Progenitor cell of endocrine pancreas (in vitro differentiated cells): Measurements from ENCODE around the gene KDM1B. TPM values are rescaled to one million over a fixed set of nuclear protein-coding genes. Genes with fewer than 3 reads are reported as not detected.
A peak's percentile ranks its signal among the peaks of the same experiment; 100 is the strongest.
"Not testable (repeated sequence)": the region's sequence is repeated elsewhere in the genome, so short reads cannot be mapped to it uniquely, and the experiment has no call there.

ENCODE experiments used
- DNase-seq: peaks from one replicate; pipeline ENCODE4 v3.0.0; 2021; ENCODE audit warnings: low spot score; ENCODE audit not compliant: unreplicated experiment
- H3K27ac Mint-ChIP-seq: 2 replicates; pipeline ENCODE4 v1.8.0; 2021; ENCODE audit warnings: mild to moderate bottlenecking, moderate library complexity, mixed read lengths
- H3K27me3 Mint-ChIP-seq: 2 replicates; pipeline ENCODE4 v1.8.0; 2021; ENCODE audit warnings: mixed read lengths
- H3K36me3 Mint-ChIP-seq: 2 replicates; pipeline ENCODE4 v1.8.0; 2022; ENCODE audit warnings: mixed read lengths; ENCODE audit not compliant: insufficient read depth
- H3K4me1 Mint-ChIP-seq: 2 replicates; pipeline ENCODE4 v1.8.0; 2021; ENCODE audit warnings: low read depth, mixed read lengths
- H3K4me3 Mint-ChIP-seq: 2 replicates; pipeline ENCODE4 v1.8.0; 2021; ENCODE audit warnings: low read depth, mild to moderate bottlenecking, moderate library complexity, mixed read lengths
- H3K9me3 Mint-ChIP-seq: 2 replicates; pipeline ENCODE4 v1.8.0; 2021; ENCODE audit warnings: low read depth, mixed read lengths
- total RNA-seq: library from RNA; stranded (reverse); gene quantifications from 2 replicates; pipeline ENCODE4 v1.2.1, GENCODE V29; 2021
- TF ChIP-seq, protein P1 (sequence below): fragments of 200-600 bp; sonication (generic); IDR thresholded peaks from one replicate; pipeline ENCODE4 v1.5.0; 2021; ENCODE audit warnings: antibody characterized with exemption, mild to moderate bottlenecking; ENCODE audit not compliant: unreplicated experiment

Gene KDM1B
- total RNA-seq, 1 donor from 2014 or later, result 21.7 TPM

GRCh38 chr6:18215436-18215835 lies 60.2 kb downstream of the KDM1B start:
- peaks cover 28% of the 10 kb centered on the region for H3K36me3 Mint-ChIP-seq
- H3K27ac Mint-ChIP-seq, result no peak overlapping the region
- H3K9me3 Mint-ChIP-seq, result no peaks in the 10 kb centered on the region
- H3K27me3 Mint-ChIP-seq, result no peaks in the 10 kb centered on the region
- peaks cover 1% of the 10 kb centered on the region for H3K4me1 Mint-ChIP-seq
- H3K4me3 Mint-ChIP-seq, result no peak overlapping the region
- no peak for DNase-seq
- TF ChIP-seq, protein P1, sequence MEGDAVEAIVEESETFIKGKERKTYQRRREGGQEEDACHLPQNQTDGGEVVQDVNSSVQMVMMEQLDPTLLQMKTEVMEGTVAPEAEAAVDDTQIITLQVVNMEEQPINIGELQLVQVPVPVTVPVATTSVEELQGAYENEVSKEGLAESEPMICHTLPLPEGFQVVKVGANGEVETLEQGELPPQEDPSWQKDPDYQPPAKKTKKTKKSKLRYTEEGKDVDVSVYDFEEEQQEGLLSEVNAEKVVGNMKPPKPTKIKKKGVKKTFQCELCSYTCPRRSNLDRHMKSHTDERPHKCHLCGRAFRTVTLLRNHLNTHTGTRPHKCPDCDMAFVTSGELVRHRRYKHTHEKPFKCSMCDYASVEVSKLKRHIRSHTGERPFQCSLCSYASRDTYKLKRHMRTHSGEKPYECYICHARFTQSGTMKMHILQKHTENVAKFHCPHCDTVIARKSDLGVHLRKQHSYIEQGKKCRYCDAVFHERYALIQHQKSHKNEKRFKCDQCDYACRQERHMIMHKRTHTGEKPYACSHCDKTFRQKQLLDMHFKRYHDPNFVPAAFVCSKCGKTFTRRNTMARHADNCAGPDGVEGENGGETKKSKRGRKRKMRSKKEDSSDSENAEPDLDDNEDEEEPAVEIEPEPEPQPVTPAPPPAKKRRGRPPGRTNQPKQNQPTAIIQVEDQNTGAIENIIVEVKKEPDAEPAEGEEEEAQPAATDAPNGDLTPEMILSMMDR, result no peak

DNA sequence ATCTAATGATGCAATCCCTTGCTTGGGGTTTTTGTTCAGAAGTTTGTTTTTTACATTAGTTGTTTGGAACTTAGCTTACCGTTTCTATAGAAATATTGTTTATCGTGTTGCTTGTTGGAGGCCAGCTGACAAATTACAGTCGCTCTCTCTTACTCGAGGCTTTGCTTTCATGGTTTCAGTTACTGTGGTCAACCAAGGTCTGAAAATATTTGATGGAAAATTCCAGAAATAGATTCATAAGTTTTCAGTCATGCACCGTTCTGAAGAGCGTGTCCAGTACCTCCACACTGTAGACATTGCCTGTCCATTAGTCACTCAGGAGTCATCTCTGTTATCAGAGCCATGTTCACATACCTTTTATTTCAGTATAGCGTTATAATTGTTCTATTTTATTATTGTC lies 61.2 kb downstream of the KDM1B start:
- no peaks in the 10 kb centered on the region for H3K27me3 Mint-ChIP-seq
- DNase-seq, result no peak
- H3K4me3 Mint-ChIP-seq, result no peak overlapping the region
- H3K36me3 Mint-ChIP-seq, result peaks cover 33% of the 10 kb centered on the region
- H3K4me1 Mint-ChIP-seq, result peaks cover 5% of the 10 kb centered on the region
- no peak overlapping the region for H3K27ac Mint-ChIP-seq
- H3K9me3 Mint-ChIP-seq, result peaks cover 4% of the 10 kb centered on the region
- TF ChIP-seq, protein P1, result no peak

DNA sequence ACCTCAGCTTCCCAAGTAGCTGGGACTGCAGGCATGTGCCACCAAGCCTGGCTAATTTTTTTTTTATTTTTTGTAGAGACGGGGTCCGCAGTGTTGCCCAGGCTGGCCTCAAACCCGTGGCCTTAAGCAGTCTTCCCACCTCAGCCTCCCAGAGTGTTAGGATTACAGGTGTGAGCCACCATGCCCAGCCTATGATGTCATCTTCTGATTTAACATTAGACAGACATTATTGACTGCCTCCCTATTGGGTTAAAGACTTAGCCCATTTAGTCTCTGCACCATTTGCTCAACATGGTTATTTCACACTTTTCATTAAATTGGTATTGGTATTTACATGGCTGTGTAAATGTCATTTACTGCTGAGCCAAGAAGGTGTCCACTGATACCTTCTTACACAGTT lies 63.0 kb downstream of the KDM1B start:
- TF ChIP-seq, protein P1, result no peak
- Mint-ChIP-seq H3K9me3 (peaks cover 4% of the 10 kb centered on the region), H3K27me3 (no peaks in the 10 kb centered on the region), H3K4me1 (peaks cover 5% of the 10 kb centered on the region), H3K4me3 (no peak overlapping the region), H3K27ac (no peak overlapping the region), H3K36me3 (peaks cover 36% of the 10 kb centered on the region)
- no peak for DNase-seq

DNA sequence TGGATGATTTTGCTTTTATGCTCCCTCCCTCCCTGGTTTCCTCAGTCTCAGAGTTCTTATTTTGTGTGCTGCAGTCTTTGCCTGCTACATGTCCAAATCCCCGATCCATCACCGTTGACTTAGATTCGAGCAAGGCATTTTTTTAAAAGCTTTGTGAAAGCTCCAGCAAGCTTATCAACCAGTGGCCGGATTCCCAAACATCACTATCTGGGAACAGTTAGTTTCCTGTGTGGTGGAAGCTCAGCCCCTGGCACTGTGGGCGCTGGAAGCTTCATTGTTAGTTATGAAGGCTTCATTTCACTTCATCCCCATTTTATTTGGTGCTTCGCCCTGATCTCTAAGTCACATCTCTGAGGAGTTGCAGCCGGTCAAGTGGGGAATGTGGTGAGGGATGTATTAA lies 64.4 kb downstream of the KDM1B start:
- Mint-ChIP-seq H3K27ac (peak overlapping the region; percentile 4), H3K4me1 (peaks cover 5% of the 10 kb centered on the region), H3K27me3 (no peaks in the 10 kb centered on the region), H3K4me3 (no peak overlapping the region), H3K36me3 (peaks cover 36% of the 10 kb centered on the region), H3K9me3 (peaks cover 4% of the 10 kb centered on the region)
- no peak for DNase-seq
- TF ChIP-seq, protein P1, result no peak

DNA sequence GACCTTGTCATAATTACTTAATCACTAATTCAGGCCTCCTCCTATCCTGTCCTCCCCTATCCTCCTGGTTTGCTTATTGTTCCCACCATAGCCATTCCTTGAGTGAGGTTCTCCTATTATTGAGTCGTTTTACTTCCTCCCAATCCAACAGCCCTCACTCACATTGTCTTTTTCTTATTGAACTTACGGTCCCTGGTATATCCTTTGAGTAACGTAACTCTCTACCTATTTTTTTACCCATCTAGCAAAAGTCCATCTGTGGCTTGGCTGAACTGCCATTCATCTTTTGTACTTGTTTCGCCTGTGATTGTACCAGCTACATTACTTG lies 66.0 kb downstream of the KDM1B start:
- peaks cover 4% of the 10 kb centered on the region for H3K9me3 Mint-ChIP-seq
- H3K4me3 Mint-ChIP-seq, result no peak overlapping the region
- H3K36me3 Mint-ChIP-seq, result peaks cover 35% of the 10 kb centered on the region
- no peak for DNase-seq
- no peaks in the 10 kb centered on the region for H3K27me3 Mint-ChIP-seq
- H3K4me1 Mint-ChIP-seq, result peaks cover 5% of the 10 kb centered on the region
- H3K27ac Mint-ChIP-seq, result peak overlapping the region; percentile 59
- TF ChIP-seq, protein P1, result no peak

- Mint-ChIP-seq H3K36me3 (peaks cover 56% of the 10 kb centered on the region), H3K9me3 (peaks cover 17% of the 10 kb centered on the region)
- not testable (repeated sequence) for H3K27ac Mint-ChIP-seq, H3K4me1 Mint-ChIP-seq, DNase-seq, H3K27me3 Mint-ChIP-seq, H3K4me3 Mint-ChIP-seq
These were observed 71.4 kb downstream of the KDM1B start for GRCh38 chr6:18226451-18227105.

DNA sequence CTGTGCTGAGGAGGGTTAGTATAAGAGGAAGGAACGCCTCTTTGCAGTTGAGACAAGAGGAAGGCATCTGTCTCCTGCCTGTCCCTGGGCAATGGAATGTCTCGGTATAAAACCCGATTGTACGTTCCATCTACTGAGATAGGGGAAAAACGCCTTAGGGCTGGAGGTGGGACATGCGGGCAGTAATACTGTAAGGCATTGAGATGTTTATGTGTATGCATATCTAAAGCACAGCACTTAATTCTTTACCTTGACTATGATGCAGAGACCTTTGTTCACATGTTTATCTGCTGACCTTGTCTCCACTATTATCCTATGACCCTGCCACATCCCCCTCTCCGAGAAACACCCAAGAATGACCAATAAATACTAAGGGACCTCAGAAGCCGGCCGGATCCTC lies 71.9 kb downstream of the KDM1B start:
- H3K36me3 Mint-ChIP-seq, result peaks cover 60% of the 10 kb centered on the region
- not testable (repeated sequence) for DNase-seq, H3K27ac Mint-ChIP-seq, H3K4me3 Mint-ChIP-seq, H3K27me3 Mint-ChIP-seq, H3K4me1 Mint-ChIP-seq
- H3K9me3 Mint-ChIP-seq, result peaks cover 23% of the 10 kb centered on the region

- Mint-ChIP-seq H3K9me3 (peaks cover 34% of the 10 kb centered on the region), H3K36me3 (peaks cover 70% of the 10 kb centered on the region)
- H3K4me1 Mint-ChIP-seq, DNase-seq, H3K4me3 Mint-ChIP-seq, H3K27me3 Mint-ChIP-seq, H3K27ac Mint-ChIP-seq: not testable (repeated sequence)
These were observed 73.4 kb downstream of the KDM1B start for GRCh38 chr6:18228590-18228989.
